Liver (tissue), 10 donors: ENCODE results near the gene F2RL3. TPM values are rescaled to one million over a fixed set of nuclear protein-coding genes. Genes with fewer than 3 reads are reported as not detected.
"Not testable (repeated sequence)": the region's sequence is repeated elsewhere in the genome, so short reads cannot be mapped to it uniquely, and the experiment has no call there.

Source experiments
- DNase-seq: peaks from one replicate; pipeline ENCODE4 v3.0.0-alpha.2; 2017; ENCODE audit warnings: low spot score
- H3K27ac ChIP-seq, 2 donors: one replicate each; pipeline ENCODE4 v1.7.0; 2013; ENCODE audit warnings: inconsistent platforms in 2 of 2, low read length in 2 of 2, control low read depth in 1 of 2, low read depth in 1 of 2, mild to moderate bottlenecking in 1 of 2
- H3K27me3 ChIP-seq, 4 donors: one replicate each; pipeline versions ENCODE4 v1.6.1 to v1.7.0; 2013; ENCODE audit warnings: low read length in 3 of 4, inconsistent platforms in 1 of 4, mild to moderate bottlenecking in 1 of 4, moderate library complexity in 1 of 4; ENCODE audit not compliant: control insufficient read depth in 4 of 4, insufficient read depth in 4 of 4
- H3K36me3 ChIP-seq, 4 donors: one replicate each; pipeline versions ENCODE4 v1.6.1 to v1.7.0; 2013; ENCODE audit warnings: low read length in 3 of 4, mild to moderate bottlenecking in 3 of 4, low read depth in 1 of 4, moderate library complexity in 1 of 4; ENCODE audit not compliant: control insufficient read depth in 4 of 4, insufficient read depth in 3 of 4
- H3K4me1 ChIP-seq, 4 donors: one replicate each; pipeline versions ENCODE4 v1.6.1 to v1.7.0; 2013; ENCODE audit warnings: low read length in 3 of 4, mild to moderate bottlenecking in 3 of 4, moderate library complexity in 1 of 4; ENCODE audit not compliant: control insufficient read depth in 4 of 4, insufficient read depth in 4 of 4
- H3K4me3 ChIP-seq, 3 donors: one replicate each; pipeline versions ENCODE4 v1.6.1 to v1.7.0; 2013; ENCODE audit warnings: low read length in 3 of 3, control low read depth in 1 of 3, low read depth in 1 of 3, mild to moderate bottlenecking in 1 of 3
- H3K9ac ChIP-seq, 2 donors: one replicate each; pipeline ENCODE4 v1.7.0; 2013; ENCODE audit warnings: low read length in 2 of 2, mild to moderate bottlenecking in 2 of 2, moderate library complexity in 2 of 2, control low read depth in 1 of 2, low read depth in 1 of 2
- H3K9me3 ChIP-seq, 4 donors: one replicate each; pipeline versions ENCODE4 v1.6.1 to v1.7.0; 2013; ENCODE audit warnings: low read length in 3 of 4; ENCODE audit not compliant: control insufficient read depth in 4 of 4
- ATF3 ChIP-seq: IDR thresholded peaks from 2 replicates; pipeline ENCODE4 v1.6.1; 2016; ENCODE audit warnings: antibody characterized with exemption
- EGR1 ChIP-seq, 2 donors: IDR thresholded peaks; 2 replicates each; pipeline ENCODE4 v1.6.1; 2016 to 2018; ENCODE audit warnings: antibody characterized with exemption in 2 of 2, low read depth in 2 of 2
- FOXA1 ChIP-seq: IDR thresholded peaks from 2 replicates; pipeline ENCODE4 v1.6.1; 2016; ENCODE audit warnings: antibody characterized with exemption
- HNF4G ChIP-seq: IDR thresholded peaks from 2 replicates; pipeline ENCODE4 v1.6.1; 2016; ENCODE audit warnings: antibody characterized with exemption
- JUND ChIP-seq, 2 donors: IDR thresholded peaks; 2 replicates each; pipeline ENCODE4 v1.6.1; 2016; ENCODE audit warnings: antibody characterized with exemption in 2 of 2
- RAD21 ChIP-seq, 2 donors: IDR thresholded peaks; 2 replicates each; pipeline ENCODE4 v1.6.1; 2016; ENCODE audit warnings: antibody characterized with exemption in 2 of 2, mild to moderate bottlenecking in 2 of 2
- RXRA ChIP-seq, 2 donors: IDR thresholded peaks; 2 replicates each; pipeline ENCODE4 v1.6.1; 2017 to 2018; ENCODE audit warnings: antibody characterized with exemption in 2 of 2, mild to moderate bottlenecking in 1 of 2
- SP1 ChIP-seq: IDR thresholded peaks from 2 replicates; pipeline ENCODE4 v1.6.1; 2018; ENCODE audit warnings: antibody characterized with exemption, mild to moderate bottlenecking
- WGBS: extraction: QIAGEN DNeasy Blood & Tissue Kit; methylation state at CpG from one replicate; pipeline ENCODE4 v1.1.7; 2013; 5-methylcytosine and 5-hydroxymethylcytosine counted together
- polyA plus RNA-seq, 2 donors: library from polyadenylated mRNA; stranded (reverse) in 1 of 2; unstranded in 1 of 2; fragments of 200-250 nt in 1 of 2; fragments of >200 nt in 1 of 2; fragmentation: Nextera tagmentation in 1 of 2; extraction: Ambion mirVana in 1 of 2; gene quantifications; one replicate each; pipeline versions ENCODE4 v1.2.1 to v1.2.3, GENCODE V29; 2013 to 2015
- small RNA-seq: library from RNA; depleted of rRNA; stranded (forward); fragments of <200 nt; gene quantifications from one replicate; pipeline ENCODE3, GENCODE V24; 2014
- total RNA-seq, 2 donors: library from RNA; depleted of rRNA; stranded (reverse); fragments of >200 nt; gene quantifications; one replicate each; pipeline ENCODE4 v1.2.3, GENCODE V29; 2014
- donor health status: healthy.
- donor health status: healthy.
- donor health status: healthy.
- donor health status: healthy.
- donor health status: healthy.

The F2RL3 gene
- total and polyA plus RNA-seq, 4 donors = 0.08 to 1.6 (median 0.20) TPM

DNA sequence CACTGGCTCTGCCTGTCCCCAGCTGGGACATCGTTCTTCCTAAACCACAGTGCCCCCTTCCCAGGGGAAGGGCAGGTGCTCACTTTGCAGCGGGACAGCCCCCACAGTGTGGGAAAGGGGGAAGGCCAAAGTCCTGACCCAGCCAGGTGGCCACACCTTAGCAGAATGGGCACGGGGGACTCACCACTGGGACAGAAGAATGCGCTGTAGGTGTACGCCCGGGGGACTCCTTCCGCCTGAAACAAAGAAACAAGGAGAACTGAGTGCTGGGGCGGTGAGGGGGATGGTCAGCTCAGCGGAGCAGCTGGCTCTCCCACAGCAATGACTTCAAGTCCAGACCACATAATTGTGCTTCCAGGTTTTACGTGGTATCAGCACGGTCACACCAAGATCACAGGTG, 49.4 kb downstream of the F2RL3 start:
- H3K27me3 ChIP-seq = no peaks in the 10 kb centered on the region
- no peak overlapping the region for H3K4me3 ChIP-seq
- no peaks in the 10 kb centered on the region for H3K36me3 ChIP-seq
- no peak for DNase-seq
- 84% methylated on average over 11 of the region's 11 CpGs for WGBS
- no peak overlapping the region for H3K27ac ChIP-seq
- peaks cover 0 to 13% (median 4%) of the 10 kb centered on the region in 4 donors for H3K9me3 ChIP-seq
- TF ChIP-seq EGR1 (IDR thresholded peaks at IDR 0.05; ENCODE audit: low read depth in 2 of 2) (no peak), SP1 (no peak), RAD21 (IDR thresholded peaks at IDR 0.05) (no peak), FOXA1 (no peak), HNF4G (no peak), JUND (IDR thresholded peaks at IDR 0.05) (no peak), RXRA (IDR thresholded peaks at IDR 0.05) (no peak), ATF3 (no peak)
- H3K9ac ChIP-seq = no peak overlapping the region
- no peaks in the 10 kb centered on the region for H3K4me1 ChIP-seq

DNA sequence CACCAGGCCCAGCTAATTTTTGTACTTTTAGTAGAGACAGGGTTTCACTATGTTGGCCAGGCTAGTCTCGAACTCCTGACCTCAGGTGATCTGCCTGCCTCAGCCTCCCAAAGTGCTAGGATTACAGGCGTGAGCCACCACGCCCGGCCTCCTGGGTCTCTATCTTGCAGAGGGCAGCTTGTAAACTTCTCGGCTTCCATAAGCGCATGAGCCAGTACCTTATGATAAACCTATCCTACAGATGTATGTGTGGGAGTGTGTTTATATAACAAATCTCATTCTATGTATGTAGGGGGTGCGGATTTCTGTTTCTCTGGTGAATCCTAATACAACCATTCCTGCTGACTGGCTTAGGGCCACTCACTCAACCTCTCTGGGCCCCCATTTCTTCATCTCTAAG, 51.3 kb downstream of the F2RL3 start:
- H3K36me3 ChIP-seq, H3K4me1 ChIP-seq, H3K9me3 ChIP-seq, H3K4me3 ChIP-seq, H3K9ac ChIP-seq, DNase-seq, H3K27me3 ChIP-seq, H3K27ac ChIP-seq: not testable (repeated sequence)
- WGBS = 95% methylated on average over 7 of the region's 7 CpGs

DNA sequence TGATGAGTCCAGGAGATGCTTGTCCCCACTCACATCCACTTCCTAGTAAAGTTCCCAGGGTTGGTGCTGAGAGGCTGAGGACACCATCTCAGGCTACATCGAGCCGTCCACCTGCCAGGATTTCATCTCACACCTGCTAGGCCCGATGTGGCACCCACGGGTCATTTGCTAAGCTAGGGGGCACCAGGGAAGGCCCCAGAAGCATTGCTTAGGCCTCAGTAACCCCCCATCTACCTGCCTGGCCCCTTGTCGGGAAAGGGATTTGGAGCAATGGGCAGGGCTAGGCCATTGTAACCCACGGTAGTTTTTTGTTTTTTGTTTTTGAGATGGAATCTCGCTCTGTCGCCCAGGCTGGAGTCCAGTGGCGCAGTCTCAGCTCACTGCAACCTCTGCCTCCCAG, 51.8 kb downstream of the F2RL3 start:
- no peak for DNase-seq
- H3K9me3 ChIP-seq = no peaks in the 10 kb centered on the region
- no peak overlapping the region for H3K27ac ChIP-seq
- no peak for TF ChIP-seq ATF3
- H3K9ac ChIP-seq = no peak overlapping the region
- H3K4me3 ChIP-seq = no peak overlapping the region
- 81% methylated on average over 9 of the region's 9 CpGs for WGBS
- no peaks in the 10 kb centered on the region for H3K36me3 ChIP-seq
- H3K27me3 ChIP-seq = no peaks in the 10 kb centered on the region
- no peaks in the 10 kb centered on the region for H3K4me1 ChIP-seq

Small RNA genes within 50 kb of the gene (small RNA-seq; reads per million reads assigned to genes)
- not detected for gene RN7SL823P
- not detected for gene RN7SL835P

Other genes with a start within 250 kb of the F2RL3 start
- 10 to 100 TPM; 35.2 to 50.1 TPM for gene SMIM7, start 228.9 kb upstream of the F2RL3 start, total RNA-seq
- gene SMIM7, start 228.9 kb upstream of the F2RL3 start, polyA plus RNA-seq = 10 to 100 TPM; 43.6 to 81.8 TPM
- 1 to 10 TPM; 3.1 to 3.8 TPM for gene TMEM38A, start 227.9 kb upstream of the F2RL3 start, total RNA-seq
- gene TMEM38A, start 227.9 kb upstream of the F2RL3 start, polyA plus RNA-seq = 1 to 10 TPM; 4.1 to 6.2 TPM
- under 1 TPM in 1 of 2 donors, not detected in 1; under 0.01 TPM for gene NWD1, start 169.2 kb upstream of the F2RL3 start, total RNA-seq
- gene NWD1, start 169.2 kb upstream of the F2RL3 start, polyA plus RNA-seq = not detected
- 10 to 100 TPM; 10.7 to 17.1 TPM for gene SIN3B, start 59.6 kb upstream of the F2RL3 start, total RNA-seq
- 1 to 10 TPM; 6.1 to 6.4 TPM for gene SIN3B, start 59.6 kb upstream of the F2RL3 start, polyA plus RNA-seq
- 1 to 10 TPM; 1.0 to 1.4 TPM for gene CPAMD8, start 137.8 kb downstream of the F2RL3 start, total RNA-seq
- 1 to 10 TPM in 1 of 2 donors, under 1 TPM in 1; 0.92 to 1.2 TPM for gene CPAMD8, start 137.8 kb downstream of the F2RL3 start, polyA plus RNA-seq
- 1 to 10 TPM; 3.3 to 5.7 TPM for gene HAUS8, start 186.5 kb downstream of the F2RL3 start, total RNA-seq
- 1 to 10 TPM; 3.3 to 4.2 TPM for gene HAUS8, start 186.5 kb downstream of the F2RL3 start, polyA plus RNA-seq
- gene MYO9B, start 186.8 kb downstream of the F2RL3 start, total RNA-seq = 10 to 100 TPM; 21.5 to 32.5 TPM
- 10 to 100 TPM in 1 of 2 donors, 1 to 10 TPM in 1; 9.1 to 20.5 TPM for gene MYO9B, start 186.8 kb downstream of the F2RL3 start, polyA plus RNA-seq